HepG2 (cell line): ENCODE results near the gene PRPSAP1. TPM values are rescaled to one million over a fixed set of nuclear protein-coding genes. Genes with fewer than 3 reads are reported as not detected.

Source experiments
- ATF3 ChIP-seq: sonication (generic); formaldehyde crosslinking; IDR thresholded peaks from 2 replicates; pipeline ENCODE4 v1.4.0; 2020; ENCODE audit warnings: missing genetic modification reagents
- ATF7 ChIP-seq, 2 experiments: fragments of 450-650 bp in 1 of 2; sonication (generic) in 1 of 2; formaldehyde crosslinking in 1 of 2; IDR thresholded peaks; 2 replicates each; pipeline versions ENCODE4 v1.4.0 to v1.6.1; 2016 to 2020; ENCODE audit warnings: antibody characterized with exemption in 1 of 2, mild to moderate bottlenecking in 1 of 2, missing genetic modification reagents in 1 of 2
- CEBPG ChIP-seq: IDR thresholded peaks from 2 replicates; pipeline ENCODE4 v1.6.1; 2016
- FOXA1 ChIP-seq, 2 experiments: fragments of 450-650 bp in 1 of 2; sonication (generic) in 1 of 2; formaldehyde crosslinking in 1 of 2; IDR thresholded peaks; 2 replicates each; pipeline versions ENCODE4 v1.4.0 to v1.6.1; 2016 to 2020; ENCODE audit warnings: missing genetic modification reagents in 1 of 2
- FOXA3 ChIP-seq: IDR thresholded peaks from 2 replicates; pipeline ENCODE4 v1.6.1; 2016; ENCODE audit warnings: missing genetic modification reagents, missing compliant biosample characterization
- IKZF1 ChIP-seq: fragments of 450-650 bp; IDR thresholded peaks from 2 replicates; pipeline ENCODE4 v1.7.1; 2016
- MYNN ChIP-seq: sonication (generic); formaldehyde crosslinking; IDR thresholded peaks from 2 replicates; pipeline ENCODE4 v1.4.0; 2020; ENCODE audit warnings: mild to moderate bottlenecking, low read depth, missing genetic modification reagents
- PRDM15 ChIP-seq: sonication (generic); formaldehyde crosslinking; IDR thresholded peaks from 2 replicates; pipeline ENCODE4 v1.4.0; 2020; ENCODE audit warnings: missing genetic modification reagents
- SOX13 ChIP-seq, 3 experiments: fragments of 450-650 bp in 1 of 3; sonication (generic) in 1 of 3; formaldehyde crosslinking in 1 of 3; IDR thresholded peaks in 2 of 3; conservative IDR thresholded peaks in 1 of 3; 2 replicates each; pipeline versions ENCODE4 v1.5.0 to v1.6.1; 2016 to 2020; ENCODE audit warnings: antibody characterized with exemption in 1 of 3, mild to moderate bottlenecking in 1 of 3, missing compliant biosample characterization in 1 of 3, missing genetic modification reagents in 1 of 3, moderate library complexity in 1 of 3
- ZBTB33 ChIP-seq: sonication (generic); formaldehyde crosslinking; IDR thresholded peaks from 2 replicates; pipeline ENCODE4 v1.4.0; 2020; ENCODE audit warnings: missing genetic modification reagents
- ZNF646 ChIP-seq: sonication (generic); formaldehyde crosslinking; IDR thresholded peaks from 2 replicates; pipeline ENCODE4 v1.9.0; 2021; ENCODE audit warnings: mild to moderate bottlenecking, missing genetic modification reagents
- ZNF768 ChIP-seq: sonication (generic); formaldehyde crosslinking; IDR thresholded peaks from 2 replicates; pipeline ENCODE4 v1.4.0; 2020; ENCODE audit warnings: missing genetic modification reagents
- polyA plus RNA-seq, 8 experiments: library from polyadenylated mRNA; depleted of rRNA in 3 of 8; stranded (reverse) in 7 of 8; unstranded in 1 of 8; fragments of >200 nt; fragmentation: Illumina TruSeq in 4 of 8; extraction: Trizol in 4 of 8; gene quantifications; 2 replicates each; pipeline versions ENCODE4 v1.2.1 to v1.2.3, GENCODE V29; 2011 to 2016; ENCODE audit warnings: low read depth in 4 of 8, missing spikeins in 1 of 8, mixed read lengths in 1 of 8; ENCODE audit not compliant: insufficient read depth in 1 of 8
- total RNA-seq, 5 experiments: library from RNA; depleted of rRNA; stranded (reverse); fragments of >200 nt; fragmentation: Illumina TruSeq; extraction: Trizol; gene quantifications; 2 replicates each; pipeline ENCODE4 v1.2.3, GENCODE V29; 2016; ENCODE audit warnings: low read depth in 1 of 5

PRPSAP1 gene
- total and polyA plus RNA-seq, 2 of the 13 experiments (the other 11 are each of a cell fraction or from before 2014, with no cell fraction given), result 91.1 to 314 TPM

- TF ChIP-seq SOX13 (IDR thresholded peaks at IDR 0.05) (no peak), SOX13 (CRISPR knock-in tag; conservative IDR thresholded peaks at IDR 0.05 in 1 of 2, IDR thresholded peaks at IDR 0.05 in 1 of 2) (peak in 1 of 2 experiments; percentile 12; a peak in 1 of 4 replicates), CEBPG (CRISPR knock-in tag) (peak; percentile 44), ATF7 (IDR thresholded peaks at IDR 0.05) (no peak), ATF7 (CRISPR knock-in tag; IDR thresholded peaks at IDR 0.05) (no peak), ZBTB33 (CRISPR knock-in tag) (peak; percentile 99), ZNF768 (CRISPR knock-in tag) (peak; percentile 79; the same call in 1 of the 2 replicates), FOXA3 (CRISPR knock-in tag) (0 out of 2 replicates have a peak, but pooled peaks have one; percentile 26), MYNN (CRISPR knock-in tag) (no peak), IKZF1 (no peak), ATF3 (CRISPR knock-in tag) (0 out of 2 replicates have a peak, but pooled peaks have one; percentile 21), ZNF646 (CRISPR knock-in tag) (no peak), PRDM15 (no peak), FOXA1 (IDR thresholded peaks at IDR 0.05) (no peak), FOXA1 (CRISPR knock-in tag; IDR thresholded peaks at IDR 0.05) (peak; percentile 38; the same call in 1 of the 2 replicates)
Measured at GRCh38 chr17:76268015-76268749, 85.5 kb downstream of the PRPSAP1 start (continued).
